Measurements from ENCODE around the gene CLCN6.

CLCN6 gene

DNA sequence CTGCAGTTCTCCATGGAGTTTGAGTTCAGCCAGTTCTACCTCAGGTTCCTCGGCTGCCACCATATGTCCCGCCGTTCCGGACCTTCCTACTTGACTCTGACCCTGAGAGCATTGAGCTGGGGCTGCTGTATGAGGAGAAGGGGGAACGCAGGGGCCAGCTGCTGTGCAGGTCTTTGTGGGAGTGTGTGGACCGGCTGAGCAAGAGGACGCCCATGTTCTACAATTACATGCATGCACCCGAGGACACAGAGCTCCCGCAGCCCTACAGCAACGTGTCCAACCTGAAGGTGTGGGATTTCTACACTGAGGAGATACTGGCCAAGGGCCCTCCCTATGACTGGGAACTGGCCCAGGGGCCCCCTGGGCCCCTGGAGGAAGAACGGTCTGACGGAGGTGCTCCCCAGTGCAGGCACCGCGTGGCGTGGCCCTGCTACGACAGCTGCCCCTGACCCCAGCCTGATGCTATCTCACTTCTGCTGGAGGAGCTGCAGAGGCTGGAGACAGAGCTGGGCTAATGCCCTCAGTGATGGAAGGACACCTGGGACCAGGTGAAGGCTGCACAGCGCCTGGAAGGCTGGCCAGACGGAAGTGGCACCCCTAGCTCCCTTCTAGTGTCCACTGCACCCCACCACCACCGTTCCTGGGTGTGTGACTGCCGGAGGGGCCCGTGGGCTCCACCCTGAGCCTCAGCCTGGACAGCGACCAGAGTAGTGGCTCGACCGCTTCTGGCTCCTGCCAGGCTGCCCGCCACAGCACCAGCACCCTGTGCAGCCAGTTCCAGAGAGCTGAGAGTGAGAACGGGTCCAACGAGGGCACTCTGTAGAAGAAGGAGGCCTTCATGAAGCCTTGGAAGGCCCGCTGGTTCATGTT is 73.6 kb downstream of the CLCN6 start:
- TF ChIP-seq SPI1 (IDR thresholded peaks at IDR 0.05; ENCODE audit: low read depth, low read length) = no peak
- TF ChIP-seq TAF1 (IDR thresholded peaks at IDR 0.05; ENCODE audit: low read depth, low read length) = no peak
- no peak for TF ChIP-seq POU2F2 (IDR thresholded peaks at IDR 0.05; ENCODE audit: low read depth, low read length)
- TF ChIP-seq POLR2AphosphoS5 (IDR thresholded peaks at IDR 0.05; ENCODE audit: low read depth, low read length) = no peak
- no peak for TF ChIP-seq PAX5 (IDR thresholded peaks at IDR 0.05; ENCODE audit: insufficient read depth, low read length, severe bottlenecking)
- no peak for TF ChIP-seq POLR2A (IDR thresholded peaks at IDR 0.05; ENCODE audit: low read depth, low read length)
- DNase-seq (ENCODE audit: insufficient read length, low spot score) = no peak
- no peak for FAIRE-seq

DNA sequence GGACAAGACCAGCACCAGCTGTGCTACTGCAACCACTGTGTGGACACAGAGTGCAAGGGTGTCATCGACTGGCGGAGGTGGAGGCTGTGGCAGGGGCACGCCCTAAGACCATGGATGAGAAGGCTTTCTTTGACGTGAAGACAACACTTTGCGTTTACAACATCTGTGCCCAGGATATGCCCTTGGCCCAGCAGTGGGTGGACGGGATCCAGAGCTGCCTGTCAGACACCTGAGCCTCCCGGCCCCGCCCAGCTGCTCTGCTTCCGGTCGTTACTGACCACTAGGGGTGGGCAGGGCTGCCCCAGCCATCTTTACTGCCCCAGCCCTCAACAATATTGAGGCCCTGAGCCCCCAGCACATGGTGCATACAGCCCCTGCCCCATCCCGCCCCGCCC is 74.2 kb downstream of the CLCN6 start:
- TF ChIP-seq PAX5 (IDR thresholded peaks at IDR 0.05; ENCODE audit: insufficient read depth, low read length, severe bottlenecking) = no peak
- no peak for TF ChIP-seq POLR2A (IDR thresholded peaks at IDR 0.05; ENCODE audit: low read depth, low read length)
- TF ChIP-seq POLR2AphosphoS5 (IDR thresholded peaks at IDR 0.05; ENCODE audit: low read depth, low read length) = no peak
- no peak for TF ChIP-seq SPI1 (IDR thresholded peaks at IDR 0.05; ENCODE audit: low read depth, low read length)
- no peak for TF ChIP-seq POU2F2 (IDR thresholded peaks at IDR 0.05; ENCODE audit: low read depth, low read length)
- TF ChIP-seq TAF1 (IDR thresholded peaks at IDR 0.05; ENCODE audit: low read depth, low read length) = no peak
- FAIRE-seq (no peak), DNase-seq (ENCODE audit: insufficient read length, low spot score) (no peak)

GRCh38 chr1:11880911-11881748 is 75.1 kb downstream of the CLCN6 start:
- no peak for FAIRE-seq
- no peak for DNase-seq (ENCODE audit: insufficient read length, low spot score)
- TF ChIP-seq POLR2A (IDR thresholded peaks at IDR 0.05; ENCODE audit: low read depth, low read length) (no peak), POU2F2 (IDR thresholded peaks at IDR 0.05; ENCODE audit: low read depth, low read length) (no peak), POLR2AphosphoS5 (IDR thresholded peaks at IDR 0.05; ENCODE audit: low read depth, low read length) (no peak), SPI1 (IDR thresholded peaks at IDR 0.05; ENCODE audit: low read depth, low read length) (no peak), TAF1 (IDR thresholded peaks at IDR 0.05; ENCODE audit: low read depth, low read length) (no peak), PAX5 (IDR thresholded peaks at IDR 0.05; ENCODE audit: insufficient read depth, low read length, severe bottlenecking) (no peak)

- no peak for FAIRE-seq
- no peak for DNase-seq (ENCODE audit: insufficient read length, low spot score)
- TF ChIP-seq TAF1 (IDR thresholded peaks at IDR 0.05; ENCODE audit: low read depth, low read length) (no peak), SPI1 (IDR thresholded peaks at IDR 0.05; ENCODE audit: low read depth, low read length) (no peak), PAX5 (IDR thresholded peaks at IDR 0.05; ENCODE audit: insufficient read depth, low read length, severe bottlenecking) (no peak), POLR2AphosphoS5 (IDR thresholded peaks at IDR 0.05; ENCODE audit: low read depth, low read length) (no peak), POU2F2 (IDR thresholded peaks at IDR 0.05; ENCODE audit: low read depth, low read length) (no peak), POLR2A (IDR thresholded peaks at IDR 0.05; ENCODE audit: low read depth, low read length) (no peak)
Observed at GRCh38 chr1:11881749-11882441, 75.9 kb downstream of the CLCN6 start.

DNA sequence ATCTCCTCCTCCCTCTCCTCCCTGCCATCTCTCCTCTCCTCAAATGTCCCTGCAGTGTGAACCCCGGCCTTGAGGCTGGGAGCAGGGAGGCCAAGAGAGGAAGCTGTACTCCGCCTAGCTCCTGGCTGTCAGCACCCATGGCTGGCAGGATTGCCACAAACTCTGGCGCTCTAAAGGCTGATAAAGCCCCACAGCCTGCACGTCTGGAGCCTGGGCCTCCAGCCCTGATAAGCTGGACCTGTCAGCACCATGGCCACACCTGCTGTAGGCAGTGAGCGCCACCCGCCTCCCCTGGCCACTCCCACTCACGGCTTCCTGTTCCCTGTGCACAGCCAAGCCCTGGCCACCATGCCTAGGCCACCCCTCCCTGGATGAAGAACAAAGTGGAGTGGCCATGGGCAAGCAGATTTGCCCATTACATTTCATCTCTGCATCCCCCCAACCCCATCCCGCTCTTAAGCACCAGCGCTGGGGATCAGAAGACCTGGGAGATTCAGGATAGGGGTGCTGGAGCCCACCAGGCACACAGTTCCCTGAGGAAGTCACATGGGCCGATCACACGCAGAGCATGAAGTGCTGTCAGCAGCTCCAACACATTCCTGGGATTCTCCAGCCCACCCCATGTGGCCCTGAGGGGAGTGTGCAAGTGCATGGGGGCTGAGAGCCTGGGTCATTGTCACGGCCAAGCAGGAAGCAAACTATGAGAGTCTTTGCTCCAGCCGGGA is 77.0 kb downstream of the CLCN6 start:
- no peak for DNase-seq (ENCODE audit: insufficient read length, low spot score)
- no peak for FAIRE-seq
- TF ChIP-seq POU2F2 (IDR thresholded peaks at IDR 0.05; ENCODE audit: low read depth, low read length) = no peak
- TF ChIP-seq POLR2AphosphoS5 (IDR thresholded peaks at IDR 0.05; ENCODE audit: low read depth, low read length) = no peak
- no peak for TF ChIP-seq SPI1 (IDR thresholded peaks at IDR 0.05; ENCODE audit: low read depth, low read length)
- TF ChIP-seq TAF1 (IDR thresholded peaks at IDR 0.05; ENCODE audit: low read depth, low read length) = no peak
- TF ChIP-seq PAX5 (IDR thresholded peaks at IDR 0.05; ENCODE audit: insufficient read depth, low read length, severe bottlenecking) = no peak
- no peak for TF ChIP-seq POLR2A (IDR thresholded peaks at IDR 0.05; ENCODE audit: low read depth, low read length)

DNA sequence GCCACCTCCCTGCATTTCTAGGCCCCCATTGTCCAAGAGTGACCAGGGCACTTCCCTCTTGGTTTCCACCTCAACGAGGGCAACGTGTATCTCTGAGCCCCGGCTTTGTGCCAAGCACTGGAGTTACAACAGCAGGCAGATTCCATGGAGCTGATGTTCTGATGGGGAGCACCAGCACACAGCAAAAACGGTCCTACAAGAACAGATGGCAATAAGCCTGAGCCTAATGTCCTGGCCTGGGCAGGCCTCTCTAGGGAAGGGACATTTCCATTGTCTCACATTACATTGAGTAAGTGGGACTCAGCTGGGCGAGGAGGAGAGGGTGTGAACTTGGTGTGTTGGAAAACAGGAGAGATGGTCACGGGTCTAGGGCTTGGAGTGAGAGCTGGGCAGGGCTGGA is 79.9 kb downstream of the CLCN6 start:
- no peak for FAIRE-seq

GRCh38 chr1:11886986-11887665 is 81.1 kb downstream of the CLCN6 start:
- no peak for TF ChIP-seq POU2F2 (IDR thresholded peaks at IDR 0.05; ENCODE audit: low read depth, low read length)
- TF ChIP-seq POLR2AphosphoS5 (IDR thresholded peaks at IDR 0.05; ENCODE audit: low read depth, low read length) = no peak
- no peak for TF ChIP-seq SPI1 (IDR thresholded peaks at IDR 0.05; ENCODE audit: low read depth, low read length)
- TF ChIP-seq POLR2A (IDR thresholded peaks at IDR 0.05; ENCODE audit: low read depth, low read length) = no peak
- no peak for TF ChIP-seq PAX5 (IDR thresholded peaks at IDR 0.05; ENCODE audit: insufficient read depth, low read length, severe bottlenecking)
- no peak for TF ChIP-seq TAF1 (IDR thresholded peaks at IDR 0.05; ENCODE audit: low read depth, low read length)
- DNase-seq (ENCODE audit: insufficient read length, low spot score) (no peak), FAIRE-seq (no peak)

More for the DNA sequence above, 79.9 kb downstream of the CLCN6 start:
- DNase-seq (ENCODE audit: insufficient read length, low spot score) = no peak
- no peak for TF ChIP-seq SPI1 (IDR thresholded peaks at IDR 0.05; ENCODE audit: low read depth, low read length)
- TF ChIP-seq POLR2A (IDR thresholded peaks at IDR 0.05; ENCODE audit: low read depth, low read length) = no peak
- TF ChIP-seq POLR2AphosphoS5 (IDR thresholded peaks at IDR 0.05; ENCODE audit: low read depth, low read length) = no peak
- TF ChIP-seq POU2F2 (IDR thresholded peaks at IDR 0.05; ENCODE audit: low read depth, low read length) = no peak
- no peak for TF ChIP-seq PAX5 (IDR thresholded peaks at IDR 0.05; ENCODE audit: insufficient read depth, low read length, severe bottlenecking)
- TF ChIP-seq TAF1 (IDR thresholded peaks at IDR 0.05; ENCODE audit: low read depth, low read length) = no peak

GRCh38 chr1:11887666-11888007 is 81.6 kb downstream of the CLCN6 start:
- FAIRE-seq (no peak), DNase-seq (ENCODE audit: insufficient read length, low spot score) (no peak)
- no peak for TF ChIP-seq POU2F2 (IDR thresholded peaks at IDR 0.05; ENCODE audit: low read depth, low read length)
